GM18870 (cell line): ENCODE data around the gene FRY.

Experiments
- ATAC-seq: cut with Tn5 transposase; IDR thresholded peaks from one replicate; pipeline ENCODE4 v1.9.1; 2021; ENCODE audit warnings: moderate library complexity; ENCODE audit not compliant: unreplicated experiment

The FRY gene

GRCh38 chr13:32285633-32285965 lies 254.0 kb downstream of the FRY start:
- no peak for ATAC-seq

- no peak for ATAC-seq
Observed at GRCh38 chr13:32297206-32297605, 265.6 kb downstream of the FRY start.

GRCh38 chr13:32298695-32299094 lies 267.1 kb downstream of the FRY start:
- no peak for ATAC-seq

GRCh38 chr13:32299893-32300292 lies 268.3 kb downstream of the FRY start:
- no peak for ATAC-seq

GRCh38 chr13:32300406-32300805 lies 268.8 kb downstream of the FRY start:
- no peak for ATAC-seq

GRCh38 chr13:32300920-32301319 lies 269.3 kb downstream of the FRY start:
- ATAC-seq: no peak

GRCh38 chr13:32302461-32302860 lies 270.9 kb downstream of the FRY start:
- ATAC-seq: no peak

- ATAC-seq: no peak
Observed at GRCh38 chr13:32305646-32306045, 274.1 kb downstream of the FRY start.

- ATAC-seq: no peak
Observed at GRCh38 chr13:32309312-32310133, 277.9 kb downstream of the FRY start.

GRCh38 chr13:32310134-32310706 lies 278.6 kb downstream of the FRY start:
- peak; percentile 59 for ATAC-seq

GRCh38 chr13:32311188-32311897 lies 279.8 kb downstream of the FRY start:
- ATAC-seq: no peak

GRCh38 chr13:32314271-32315237 lies 283.0 kb downstream of the FRY start:
- peak; percentile 21 for ATAC-seq

- ATAC-seq: peak; percentile 83
Observed at GRCh38 chr13:32315238-32316027, 283.9 kb downstream of the FRY start, which contains the start of the genes BRCA2 and ZAR1L. BRCA2 (plus strand) TSS chr13:32315508; CDS start chr13:32316461, 953 bp downstream. ZAR1L (minus strand) TSS chr13:32315363; CDS start chr13:32311925, 3,438 bp downstream.

- ATAC-seq: peak; percentile 45
Observed at GRCh38 chr13:32316028-32316339, 284.4 kb downstream of the FRY start.

- ATAC-seq: no peak
Observed at GRCh38 chr13:32316501-32316900, 284.9 kb downstream of the FRY start.

- no peak for ATAC-seq
Observed at GRCh38 chr13:32317716-32318465, 286.3 kb downstream of the FRY start.

GRCh38 chr13:32320528-32320927 lies 289.0 kb downstream of the FRY start:
- ATAC-seq: no peak

GRCh38 chr13:32323912-32324311 lies 292.3 kb downstream of the FRY start:
- no peak for ATAC-seq

- ATAC-seq: no peak
Observed at GRCh38 chr13:32330441-32330840, 298.9 kb downstream of the FRY start.
